ENCODE data around the gene KRT84. TPM values are rescaled to one million over a fixed set of nuclear protein-coding genes. Genes with fewer than 3 reads are reported as not detected.

KRT84 gene
- total RNA-seq = not detected in 2 replicates

GRCh38 chr12:52385226-52385702 is at the start of gene KRT84:
KRT84 (minus strand) TSS chr12:52385652; CDS start chr12:52385585, 67 bp downstream.

DNA sequence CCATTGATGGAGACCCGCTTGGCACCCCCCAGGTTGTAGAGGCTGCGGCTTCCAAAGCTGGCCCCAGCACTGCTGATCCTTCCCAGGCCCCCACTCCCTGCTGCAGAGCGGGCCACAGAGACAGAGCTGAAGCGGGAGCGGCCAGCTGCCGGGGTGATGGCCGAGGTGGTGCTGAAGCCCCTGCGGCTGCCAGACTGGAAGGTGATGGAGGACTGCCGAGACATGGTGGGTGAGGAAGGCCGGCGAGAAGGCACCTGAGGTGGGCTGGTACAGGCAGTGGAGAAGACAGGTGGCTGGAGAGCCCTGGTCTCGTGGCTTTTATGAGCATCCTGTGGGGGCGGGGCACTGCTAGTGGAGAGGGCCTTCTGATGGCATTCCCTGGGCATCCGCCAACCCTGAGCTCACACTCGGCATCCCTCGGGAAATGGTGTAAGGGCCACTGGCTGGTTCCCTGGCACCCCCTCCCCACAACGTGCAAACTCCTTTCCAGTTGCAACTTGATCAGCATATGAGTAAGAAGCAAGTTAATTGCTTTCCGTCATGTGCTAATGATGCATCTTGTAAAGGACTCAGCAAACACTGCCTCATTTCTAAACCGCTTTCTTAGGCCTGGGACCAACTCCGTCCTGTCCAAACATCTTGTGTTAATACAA is 48.8 kb upstream of the KRT84 start, which contains the start of gene KRT75:
Gene KRT75, minus strand, starts transcription at position 291 of the 653 bp plus-strand sequence. Its CDS starts 67 bp downstream, at position 224.

GRCh38 chr12:52405922-52406385 is 20.5 kb upstream of the KRT84 start, which contains the start of gene KRT82:
KRT82 (minus strand) TSS chr12:52406335; CDS start chr12:52406277, 58 bp downstream.

DNA sequence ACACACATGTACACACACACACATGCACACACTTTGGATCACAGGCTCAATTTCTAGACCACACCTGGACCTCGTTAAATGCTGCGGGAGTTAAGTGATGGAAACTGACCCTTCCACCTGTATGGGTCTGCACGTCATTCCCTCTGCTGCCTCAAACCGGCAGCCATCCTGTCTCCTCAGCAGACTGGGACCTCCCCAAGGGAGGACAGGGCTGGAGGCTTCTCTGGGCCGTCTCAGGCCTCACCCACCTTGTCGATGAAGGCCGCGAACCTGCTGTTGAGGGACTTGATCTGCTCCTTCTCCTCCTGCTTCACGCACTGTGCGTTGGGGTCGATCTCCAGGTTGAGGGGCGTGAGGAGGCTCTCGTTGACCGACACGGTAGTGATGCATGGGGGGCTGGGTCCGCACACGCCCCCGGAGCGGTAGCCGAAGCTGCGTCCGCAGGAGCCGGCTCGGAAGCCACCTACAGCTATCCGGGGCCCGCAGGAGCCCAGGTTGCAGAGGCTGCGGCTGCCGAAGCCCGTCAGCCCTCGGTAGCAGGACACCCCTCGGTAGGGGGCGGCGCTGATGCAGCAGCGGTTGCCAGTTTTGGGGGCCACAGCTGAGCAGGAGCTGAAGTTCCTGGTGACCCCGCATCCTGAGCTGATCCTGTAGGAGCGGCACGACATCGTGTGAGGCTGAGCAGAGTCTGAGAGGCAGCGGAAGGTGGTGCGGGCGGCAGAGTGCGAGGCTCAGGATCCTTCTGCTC is 18.5 kb downstream of the KRT84 start, which contains the start of gene KRT85:
Gene KRT85, minus strand, starts transcription at position 744 of the 748 bp plus-strand sequence. Its CDS starts 76 bp downstream, at position 668.

Other genes with a start within 250 kb of the KRT84 start
- 11.1 and 11.4 TPM in 2 replicates for gene KRT80, start 193.6 kb downstream of the KRT84 start, total RNA-seq
- gene KRT7, start 152.4 kb downstream of the KRT84 start, total RNA-seq = 33.4 and 450 TPM in 2 replicates
- 0.15 TPM in 1 of 2 replicates, not detected in the other for gene KRT86, start 111.0 kb downstream of the KRT84 start, total RNA-seq
- gene KRT81, start 94.1 kb downstream of the KRT84 start, total RNA-seq = 0.32 TPM in 1 of 2 replicates, not detected in the other
- gene KRT83, start 64.3 kb downstream of the KRT84 start, total RNA-seq = not detected in 2 replicates
- gene KRT85, start 18.2 kb downstream of the KRT84 start, total RNA-seq = not detected in 2 replicates
- not detected in 2 replicates for gene KRT82, start 20.7 kb upstream of the KRT84 start, total RNA-seq
- gene KRT75, start 48.7 kb upstream of the KRT84 start, total RNA-seq = under 0.01 and 2.6 TPM in 2 replicates
- gene KRT6B, start 66.5 kb upstream of the KRT84 start, total RNA-seq = not detected in 2 replicates
- not detected in 2 replicates for gene KRT6C, start 88.2 kb upstream of the KRT84 start, total RNA-seq
- gene KRT6A, start 107.6 kb upstream of the KRT84 start, total RNA-seq = 0.30 TPM in 1 of 2 replicates, not detected in the other
- under 0.01 and 0.91 TPM in 2 replicates for gene KRT5, start 134.7 kb upstream of the KRT84 start, total RNA-seq
- not detected in 2 replicates for gene KRT71, start 167.5 kb upstream of the KRT84 start, total RNA-seq
- not detected in 2 replicates for gene KRT74, start 188.2 kb upstream of the KRT84 start, total RNA-seq
- gene KRT72, start 215.8 kb upstream of the KRT84 start, total RNA-seq = not detected in 2 replicates
- not detected in 2 replicates for gene KRT73, start 232.9 kb upstream of the KRT84 start, total RNA-seq

Data from epithelial cell of umbilical artery (primary cell).